ENCODE measurements around the gene EXOC3L1. TPM values are rescaled to one million over a fixed set of nuclear protein-coding genes. Genes with fewer than 3 reads are reported as not detected.

Gene EXOC3L1
- total RNA-seq, 2 donors from 2014 or later: 1.8 to 2.0 TPM

DNA sequence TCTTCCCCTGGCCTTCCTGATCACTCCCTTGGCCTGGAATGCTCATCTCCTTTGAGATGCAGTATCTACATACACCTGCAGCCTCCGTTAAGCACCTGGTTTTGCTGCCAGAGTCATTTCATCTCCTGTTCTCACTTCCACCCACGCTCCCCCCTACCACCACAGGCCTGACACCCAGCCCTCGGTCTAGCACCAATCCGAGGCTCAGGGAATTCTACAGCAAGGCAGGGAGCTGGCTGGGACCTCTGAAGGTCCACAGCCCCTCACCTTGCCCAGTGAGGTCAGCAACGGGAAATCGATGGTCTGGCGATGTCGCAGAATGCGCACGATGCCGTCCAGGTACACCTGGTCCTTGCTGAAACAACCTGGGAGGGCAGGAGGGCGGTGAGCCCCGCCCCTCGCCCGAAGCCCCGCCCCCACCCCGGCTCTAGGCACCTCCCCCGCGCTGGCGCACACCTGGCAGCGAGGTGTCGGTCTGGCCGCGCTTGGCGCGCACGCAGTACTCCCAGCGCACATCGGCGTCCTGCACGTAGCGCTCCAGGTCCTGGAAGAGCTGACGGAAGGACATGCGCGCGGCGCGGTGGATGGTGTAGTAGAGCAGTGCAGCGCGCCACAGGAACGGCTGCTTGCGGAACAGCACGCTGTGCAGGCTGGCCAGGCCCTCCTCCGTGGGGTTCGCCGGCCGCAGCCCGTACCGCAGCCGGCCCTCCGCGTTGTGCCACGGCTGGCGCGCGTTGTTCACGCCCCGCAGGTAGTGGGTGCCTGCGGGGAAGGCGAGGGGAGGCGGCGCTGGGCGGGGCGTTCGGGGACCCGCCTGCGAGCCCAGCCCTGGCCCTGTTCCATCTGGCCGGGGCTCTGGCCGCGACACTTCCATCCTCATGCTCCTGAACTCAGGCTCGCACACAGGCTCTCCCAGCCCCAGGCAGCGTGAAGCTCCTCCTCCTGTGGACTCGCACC, 11.9 kb downstream of the EXOC3L1 start:
- H3K27ac ChIP-seq: peak overlapping the region; percentile 86 to 94 (median 88)
- 2 to 10% methylated on average over 23 to 35 of the region's 73 CpGs for WGBS, 2 donors
- peak; percentile 85 for ATAC-seq
- H3K9me3 ChIP-seq: no peaks in the 10 kb centered on the region
- intact Hi-C loops (cut with DNase I): no loop called here
- H3K4me3 ChIP-seq: no peak overlapping the region
- peaks cover 41% of the 10 kb centered on the region for H3K4me1 ChIP-seq
- no peaks in the 10 kb centered on the region for H3K36me3 ChIP-seq (replicated peaks in 1 of 2; ENCODE audit: insufficient read depth in 1 of 2, low read depth in 2 of 2)
- peak; percentile 61 to 77 (median 73) for TF ChIP-seq POLR2A (IDR thresholded peaks at IDR 0.05)
- TF ChIP-seq CTCF (IDR thresholded peaks at IDR 0.05): peak in 4 of 7 experiments; percentile 23 to 38 (median 36)
- DNase-seq: peak; percentile 92 to 96 (median 94)
- no peaks in the 10 kb centered on the region for H3K27me3 ChIP-seq

- Histone ChIP-seq H3K4me3 (no peak overlapping the region), H3K27me3 (no peaks in the 10 kb centered on the region), H3K9me3 (no peaks in the 10 kb centered on the region), H3K27ac (no peak overlapping the region), H3K36me3 (replicated peaks in 1 of 2; ENCODE audit: insufficient read depth in 1 of 2, low read depth in 2 of 2) (no peaks in the 10 kb centered on the region), H3K4me1 (peaks cover 40% of the 10 kb centered on the region)
- no peak for ATAC-seq
- WGBS, 2 donors: 89 to 94% methylated on average over 9 to 11 of the region's 12 CpGs
- intact Hi-C loops (cut with DNase I): no loop called here
- TF ChIP-seq POLR2A (IDR thresholded peaks at IDR 0.05) (no peak), CTCF (IDR thresholded peaks at IDR 0.05) (no peak)
- DNase-seq: no peak
These were observed 13.3 kb downstream of the EXOC3L1 start for GRCh38 chr16:67176662-67177061.

DNA sequence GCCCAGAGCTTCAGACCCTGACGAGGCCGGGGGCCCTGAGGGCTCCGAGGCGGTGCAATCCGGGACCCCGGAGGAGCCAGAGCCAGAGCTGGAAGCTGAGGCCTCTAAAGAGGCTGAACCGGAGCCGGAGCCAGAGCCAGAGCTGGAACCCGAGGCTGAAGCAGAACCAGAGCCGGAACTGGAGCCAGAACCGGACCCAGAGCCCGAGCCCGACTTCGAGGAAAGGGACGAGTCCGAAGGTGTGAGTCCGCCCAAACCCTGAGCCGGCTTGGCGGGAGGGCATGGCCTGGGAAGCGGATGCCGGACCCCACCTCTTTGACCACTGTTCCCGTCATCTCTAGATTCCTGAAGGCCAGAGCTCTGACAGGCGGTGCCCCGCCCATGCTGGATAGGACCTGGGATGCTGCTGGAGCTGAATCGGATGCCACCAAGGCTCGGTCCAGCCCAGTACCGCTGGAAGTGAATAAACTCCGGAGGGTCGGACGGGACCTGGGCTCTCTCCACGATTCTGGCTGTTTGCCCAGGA, 15.2 kb downstream of the EXOC3L1 start:
- Histone ChIP-seq H3K4me3 (no peak overlapping the region), H3K9me3 (no peaks in the 10 kb centered on the region), H3K27ac (peak overlapping the region; percentile 76 to 94 (median 87)), H3K4me1 (peaks cover 53% of the 10 kb centered on the region), H3K27me3 (no peaks in the 10 kb centered on the region), H3K36me3 (replicated peaks in 1 of 2; ENCODE audit: insufficient read depth in 1 of 2, low read depth in 2 of 2) (no peaks in the 10 kb centered on the region)
- no peak for DNase-seq
- TF ChIP-seq CTCF (IDR thresholded peaks at IDR 0.05): no peak
- TF ChIP-seq POLR2A (IDR thresholded peaks at IDR 0.05): no peak
- 57 to 94% methylated on average over 10 to 31 of the region's 31 CpGs for WGBS, 2 donors
- intact Hi-C loops (cut with DNase I): no loop called here
- no peak for ATAC-seq

DNA sequence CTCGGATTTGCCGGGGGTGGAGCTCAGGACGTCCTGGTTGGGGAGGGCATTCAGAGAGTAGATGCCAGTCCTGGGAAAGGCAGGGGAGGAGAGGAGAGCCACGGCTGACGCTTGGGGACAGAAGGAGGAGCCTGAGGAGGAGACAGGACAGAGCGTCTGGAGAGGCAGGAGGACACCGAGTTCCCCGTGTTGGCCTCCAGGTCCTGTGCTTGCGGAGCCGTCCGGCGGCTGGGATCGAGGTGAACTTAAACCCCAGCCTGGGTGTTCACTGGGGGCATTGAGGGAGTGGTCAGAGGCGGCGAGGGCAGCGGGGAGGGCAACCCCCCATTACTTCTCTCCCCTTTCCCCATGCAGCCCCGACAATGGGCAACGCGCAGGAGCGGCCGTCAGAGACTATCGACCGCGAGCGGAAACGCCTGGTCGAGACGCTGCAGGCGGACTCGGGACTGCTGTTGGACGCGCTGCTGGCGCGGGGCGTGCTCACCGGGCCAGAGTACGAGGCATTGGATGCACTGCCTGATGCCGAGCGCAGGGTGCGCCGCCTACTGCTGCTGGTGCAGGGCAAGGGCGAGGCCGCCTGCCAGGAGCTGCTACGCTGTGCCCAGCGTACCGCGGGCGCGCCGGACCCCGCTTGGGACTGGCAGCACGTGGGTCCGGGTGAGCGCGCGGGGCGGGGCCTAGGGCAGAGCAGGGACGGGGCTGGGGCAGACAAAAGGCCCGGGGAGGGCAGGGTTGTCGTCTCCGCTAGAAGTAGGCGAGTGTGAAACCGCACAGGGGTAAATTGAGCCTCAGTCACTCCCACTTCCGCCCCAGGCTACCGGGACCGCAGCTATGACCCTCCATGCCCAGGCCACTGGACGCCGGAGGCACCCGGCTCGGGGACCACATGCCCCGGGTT, 15.9 kb downstream of the EXOC3L1 start:
- DNase-seq (peak; percentile 88 to 95 (median 95)), ATAC-seq (peak; percentile 64)
- H3K36me3 ChIP-seq (replicated peaks in 1 of 2; ENCODE audit: insufficient read depth in 1 of 2, low read depth in 2 of 2): no peaks in the 10 kb centered on the region
- 0 to 2% methylated on average over 34 to 57 of the region's 71 CpGs for WGBS, 2 donors
- no peaks in the 10 kb centered on the region for H3K9me3 ChIP-seq
- no peak overlapping the region for H3K4me3 ChIP-seq
- intact Hi-C loops (cut with DNase I): no loop called here
- H3K27ac ChIP-seq: peak overlapping the region; percentile 76 to 94 (median 87)
- no peaks in the 10 kb centered on the region for H3K27me3 ChIP-seq
- H3K4me1 ChIP-seq: peaks cover 60% of the 10 kb centered on the region
- TF ChIP-seq CTCF (IDR thresholded peaks at IDR 0.05) (peak in 6 of 7 experiments; percentile 11 to 55 (median 43)), POLR2A (IDR thresholded peaks at IDR 0.05) (peak; percentile 71 to 86 (median 79))
